Tongue (tissue), 2 donors: ENCODE results near the gene NCAM1. TPM values are rescaled to one million over a fixed set of nuclear protein-coding genes. Genes with fewer than 3 reads are reported as not detected.
A peak's percentile ranks its signal among the peaks of the same experiment; 100 is the strongest.
"Not testable (repeated sequence)": the region's sequence is repeated elsewhere in the genome, so short reads cannot be mapped to it uniquely, and the experiment has no call there.

Experiments used
- DNase-seq: peaks from one replicate; pipeline ENCODE4 v3.0.0-alpha.2; 2015
- total RNA-seq: library from RNA; depleted of rRNA; stranded (reverse); fragments of >200 nt; gene quantifications from one replicate; pipeline ENCODE4 v1.2.3, GENCODE V29; 2014

The NCAM1 gene
- total RNA-seq, 1 donor from 2014 or later: 160 TPM

GRCh38 chr11:113022262-113022661 is 61.0 kb downstream of the NCAM1 start:
- no peak for DNase-seq

- no peak for DNase-seq
Measured at GRCh38 chr11:113023228-113023627, 62.0 kb downstream of the NCAM1 start.

GRCh38 chr11:113023986-113024385 is 62.8 kb downstream of the NCAM1 start:
- DNase-seq: no peak

DNA sequence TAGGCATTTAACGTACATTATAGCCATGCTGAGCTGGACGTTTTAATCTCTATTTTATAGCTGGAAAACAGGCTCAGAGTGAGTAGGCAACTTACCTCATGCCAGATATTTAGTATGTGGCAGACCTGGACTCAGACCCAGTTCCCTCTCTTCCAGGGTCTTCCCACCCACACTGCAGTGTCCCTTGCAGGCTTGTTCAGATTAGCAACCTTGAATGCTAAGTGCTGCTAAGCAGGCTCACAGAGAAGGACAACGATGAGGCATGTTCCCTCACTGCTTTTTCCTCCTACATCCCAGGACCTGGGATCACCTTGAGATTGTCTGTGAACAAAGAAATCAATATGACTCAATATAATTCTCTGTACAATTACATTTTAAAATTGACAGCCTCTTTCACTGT is 65.6 kb downstream of the NCAM1 start:
- no peak for DNase-seq

- DNase-seq: no peak
Measured at GRCh38 chr11:113034576-113034975, 73.4 kb downstream of the NCAM1 start.

GRCh38 chr11:113035708-113036107 is 74.5 kb downstream of the NCAM1 start:
- no peak for DNase-seq

DNA sequence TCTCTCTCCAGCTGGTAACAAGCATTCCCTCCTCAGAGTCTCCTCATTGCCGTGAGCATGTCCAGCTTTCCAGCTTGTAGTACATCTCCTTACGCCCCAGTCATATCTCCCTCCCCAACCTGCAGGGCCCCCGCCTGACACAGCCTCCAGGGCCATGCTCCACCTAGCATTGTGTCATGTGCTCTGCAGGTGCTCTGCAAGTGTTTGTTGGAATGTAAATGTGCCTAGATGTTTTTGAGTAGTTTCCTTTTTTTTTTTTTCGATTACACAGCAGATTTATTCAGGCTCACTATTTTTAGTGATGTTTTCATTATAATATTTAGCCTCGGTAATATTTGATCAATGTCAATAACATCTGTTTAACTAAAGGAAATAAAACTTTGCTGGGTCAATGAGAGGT is 82.5 kb downstream of the NCAM1 start:
- DNase-seq: no peak

DNA sequence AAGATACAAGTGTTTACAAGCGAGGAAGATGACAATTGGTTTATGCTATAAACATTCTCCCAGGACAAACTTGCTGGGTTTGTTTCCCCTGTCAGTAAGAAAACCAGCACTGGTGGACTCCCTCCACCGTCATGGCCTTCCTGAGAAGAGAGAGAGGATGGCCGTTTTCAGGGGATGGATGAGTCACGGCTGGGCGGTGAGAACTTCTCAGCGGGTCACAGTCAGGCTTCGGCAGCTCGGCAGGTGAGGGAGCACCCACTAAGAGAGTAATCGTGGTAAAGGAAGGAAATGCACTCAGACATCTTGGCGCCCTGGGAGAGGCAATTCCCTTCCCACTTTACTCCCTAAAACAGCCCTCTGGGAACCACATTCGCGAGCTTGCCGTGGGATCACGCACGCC is 83.9 kb downstream of the NCAM1 start:
- DNase-seq: no peak

GRCh38 chr11:113046866-113047265 is 85.6 kb downstream of the NCAM1 start:
- no peak for DNase-seq

- no peak for DNase-seq
Measured at GRCh38 chr11:113048820-113049768, 87.9 kb downstream of the NCAM1 start.

DNA sequence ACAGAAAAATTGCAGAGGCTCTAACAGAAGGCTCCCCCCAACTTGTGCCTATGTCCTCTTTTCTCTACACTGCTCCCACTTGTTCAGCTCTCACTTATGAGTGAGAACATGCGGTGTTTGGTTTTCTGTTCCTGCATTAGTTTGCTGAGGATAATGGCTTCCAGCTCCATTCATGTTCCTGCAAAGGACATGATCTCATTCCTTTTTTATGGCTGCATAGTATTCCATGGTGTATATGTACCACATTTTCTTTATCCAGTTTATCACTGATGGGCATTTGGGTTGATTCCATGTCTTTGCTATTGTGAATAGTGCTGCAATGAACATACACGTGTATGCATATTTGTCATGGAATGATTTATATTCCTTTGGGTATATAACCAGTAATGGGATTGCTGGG is 91.8 kb downstream of the NCAM1 start:
- DNase-seq: not testable (repeated sequence)

DNA sequence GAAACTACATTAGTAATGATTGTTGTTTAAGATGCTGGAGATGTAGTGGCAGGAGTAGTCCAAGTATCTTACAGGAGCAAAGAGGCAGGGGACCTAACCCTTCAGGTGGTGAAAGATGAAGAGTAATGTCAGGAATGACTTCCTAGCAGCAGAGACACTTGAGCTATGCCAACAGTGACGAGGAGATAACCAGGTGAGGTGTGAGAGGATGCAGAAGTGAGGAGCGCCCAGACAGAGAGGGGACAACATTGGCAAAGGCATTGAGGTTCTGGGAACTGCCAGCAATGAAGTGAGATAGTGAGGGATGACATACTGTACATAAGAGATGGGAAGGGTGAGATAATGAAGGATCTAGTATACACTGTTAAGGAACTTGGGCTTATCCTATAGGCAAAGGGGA is 95.8 kb downstream of the NCAM1 start:
- no peak for DNase-seq

DNA sequence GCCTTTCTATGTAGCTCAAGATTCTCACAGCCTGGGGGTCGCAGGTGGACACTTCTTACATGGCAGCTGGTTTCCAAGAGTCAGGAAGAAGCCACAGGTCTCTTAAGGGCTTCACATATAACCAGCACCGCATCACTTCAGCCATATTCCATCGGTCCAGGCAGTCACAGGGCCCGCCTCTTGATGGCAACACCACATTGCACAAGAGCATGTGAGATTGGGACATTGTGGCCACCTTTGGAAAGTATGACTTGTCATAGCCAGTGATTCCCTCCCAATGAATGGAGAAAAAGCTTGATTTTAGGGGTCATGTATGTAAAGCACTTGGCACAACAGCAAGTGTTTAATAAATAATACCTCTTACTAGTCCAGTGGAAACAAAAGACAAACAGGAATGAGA is 98.3 kb downstream of the NCAM1 start:
- no peak for DNase-seq

- DNase-seq: no peak
Measured at GRCh38 chr11:113065330-113065729, 104.1 kb downstream of the NCAM1 start.

GRCh38 chr11:113072237-113072858 is 111.1 kb downstream of the NCAM1 start:
- DNase-seq: no peak

DNA sequence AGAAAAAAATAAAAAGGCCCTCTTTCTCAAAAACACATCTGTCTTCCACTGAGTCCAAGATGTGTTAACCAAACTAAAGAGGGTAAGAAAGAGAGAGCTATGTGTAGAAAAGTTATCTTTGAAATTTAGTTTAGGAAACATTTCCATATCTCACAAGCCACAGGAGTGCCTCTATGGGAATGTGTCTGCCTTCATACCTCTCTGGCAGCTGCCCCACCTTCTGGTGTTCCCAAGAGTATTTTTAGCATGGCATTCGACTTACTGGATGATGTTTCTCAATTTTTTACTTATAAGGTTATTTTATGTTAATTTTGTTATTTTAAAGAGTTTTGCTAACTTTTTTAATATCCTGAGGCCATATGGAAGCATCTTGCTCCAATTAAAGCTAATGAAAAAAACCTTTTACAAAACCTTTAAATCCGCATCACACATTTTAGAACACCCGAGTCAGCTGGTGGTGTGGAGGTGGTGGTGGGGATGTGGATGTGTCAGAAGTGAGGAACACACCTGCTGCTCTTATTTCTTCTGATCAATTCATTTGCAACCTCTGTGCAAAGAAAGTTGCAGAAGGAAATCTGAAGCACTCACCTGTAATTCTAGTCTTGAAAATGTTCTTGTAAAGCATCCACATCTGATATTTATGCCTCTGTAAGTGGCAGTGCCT is 112.2 kb downstream of the NCAM1 start:
- no peak for DNase-seq

- DNase-seq: no peak
Measured at GRCh38 chr11:113075586-113076095, 114.4 kb downstream of the NCAM1 start.

DNA sequence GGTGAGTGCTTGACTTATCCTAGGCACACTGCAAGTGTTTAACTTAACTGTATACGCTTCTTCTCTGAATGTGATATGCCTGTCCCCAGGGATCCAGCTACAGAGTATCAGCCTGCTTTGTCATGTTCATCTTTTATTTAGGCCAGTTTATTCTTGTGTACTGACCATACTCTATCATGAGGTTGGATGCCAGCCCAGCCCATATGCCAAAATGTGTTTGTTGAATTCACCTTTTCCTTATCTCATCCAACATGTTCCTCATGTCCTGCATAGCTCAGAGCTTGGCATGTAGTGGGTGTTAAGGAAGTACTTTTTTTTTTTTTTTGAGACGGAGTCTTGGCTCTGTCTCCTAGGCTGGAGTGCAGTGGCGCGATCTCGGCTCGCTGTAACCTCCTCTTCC is 116.2 kb downstream of the NCAM1 start:
- DNase-seq: no peak

GRCh38 chr11:113082341-113082955 is 121.2 kb downstream of the NCAM1 start:
- no peak for DNase-seq

DNA sequence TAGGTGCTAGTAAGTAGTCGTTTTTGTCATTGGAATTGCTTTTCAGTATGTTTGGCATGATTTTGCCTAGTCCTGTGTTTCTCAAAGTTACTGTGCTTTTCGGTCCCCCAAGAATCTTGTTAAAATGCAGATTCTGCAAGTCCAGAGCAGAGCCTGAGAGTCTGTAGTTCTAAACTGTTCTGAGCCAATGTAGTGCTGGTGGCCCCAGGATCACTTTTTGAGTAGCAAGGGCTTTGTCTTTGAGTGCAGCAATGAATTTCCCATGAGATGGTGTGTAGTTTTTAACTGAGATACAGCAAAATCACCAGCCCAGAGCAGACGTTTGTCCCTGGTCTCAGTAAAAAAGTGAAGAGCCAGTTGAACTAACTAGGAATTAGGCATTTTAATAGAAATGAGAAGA is 122.4 kb downstream of the NCAM1 start:
- DNase-seq: no peak

DNA sequence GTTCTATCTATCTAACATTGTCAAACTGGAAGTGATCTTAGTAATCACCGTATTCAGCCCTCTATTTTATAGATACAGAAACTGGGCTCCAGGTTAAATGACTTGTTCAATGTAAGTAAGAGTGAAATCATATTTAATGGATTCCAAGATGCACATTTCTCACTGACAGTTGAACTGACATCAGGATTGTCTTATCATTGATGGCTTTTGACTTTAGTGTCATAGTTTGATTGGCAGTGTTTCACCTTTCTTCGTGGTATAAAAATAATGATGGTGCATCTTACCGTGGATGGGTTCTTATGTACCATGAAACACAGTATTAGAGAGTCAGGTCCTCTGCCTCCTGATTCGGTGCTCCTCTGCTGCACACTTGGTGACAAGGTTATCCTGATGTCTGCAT is 123.1 kb downstream of the NCAM1 start:
- no peak for DNase-seq

GRCh38 chr11:113085446-113085845 is 124.2 kb downstream of the NCAM1 start:
- DNase-seq: peak; percentile 36

- DNase-seq: no peak
Measured at GRCh38 chr11:113087706-113088105, 126.5 kb downstream of the NCAM1 start.
